ENCODE measurements around the gene WNT7B. TPM values are rescaled to one million over a fixed set of nuclear protein-coding genes. Genes with fewer than 3 reads are reported as not detected.

WNT7B gene
- total and polyA plus RNA-seq, 2 of the 8 experiments (the other 6 are each of a cell fraction or from before 2014, with no cell fraction given), result 0.14 to 0.24 TPM

- DNase-seq (ENCODE audit: low read depth in 1 of 2, low spot score in 2 of 2) (no peak), FAIRE-seq (no peak)
- no peaks in the 10 kb centered on the region for H3K36me3 ChIP-seq (ENCODE audit: control insufficient read depth in 2 of 4, insufficient read depth in 4 of 4, low read length in 3 of 4)
- H3K23me2 ChIP-seq (ENCODE audit: low read depth, low read length), result no peaks in the 10 kb centered on the region
- no peaks in the 10 kb centered on the region for H3K79me2 ChIP-seq (ENCODE audit: control insufficient read depth in 1 of 2, insufficient read depth in 2 of 2, low read length in 2 of 2)
- no peak overlapping the region for H2BK120ac ChIP-seq (replicated peaks; ENCODE audit: low read depth, low read length)
- no peak overlapping the region for H3K4me3 ChIP-seq (ENCODE audit: extremely low read depth in 1 of 4, insufficient read depth in 2 of 4, low read depth in 3 of 4, low read length in 4 of 4)
- H3K4me2 ChIP-seq (ENCODE audit: insufficient read depth in 1 of 2, low read depth in 2 of 2, low read length in 2 of 2), result no peak overlapping the region
- no peaks in the 10 kb centered on the region for H3K79me1 ChIP-seq (ENCODE audit: low read depth, low read length)
- no peak overlapping the region for H3K9ac ChIP-seq (replicated peaks in 1 of 4; ENCODE audit: extremely low read depth in 1 of 4, low read depth in 3 of 4, low read length in 3 of 4)
- no peak overlapping the region for H3K4ac ChIP-seq (replicated peaks; ENCODE audit: insufficient read length, low read depth, low read length)
- H4K5ac ChIP-seq (ENCODE audit: insufficient read length, low read depth, low read length), result no peak overlapping the region
- no peak overlapping the region for H3K14ac ChIP-seq (ENCODE audit: insufficient read length)
- 92% methylated on average over 3 of the region's 3 CpGs; no CpG with 5 or more reads in 1 of the 2 experiments for WGBS, 2 experiments (ENCODE audit: extremely low coverage in 1 of 2, insufficient coverage in 1 of 2, insufficient read length in 1 of 2, insufficient replicate concordance in 2 of 2, low coverage in 1 of 2, low lambda C conversion rate in 2 of 2, missing lambda C conversion rate in 1 of 2)
- H4K20me1 ChIP-seq (replicated peaks in 1 of 2; ENCODE audit: control insufficient read depth in 1 of 2, insufficient read depth in 2 of 2, low read length in 2 of 2), result peaks cover 3 to 4% of the 10 kb centered on the region in 2 experiments
- no peak overlapping the region for H3K56ac ChIP-seq (replicated peaks; ENCODE audit: insufficient read length, low read depth, low read length)
- no peak overlapping the region for H2BK12ac ChIP-seq (ENCODE audit: low read depth, low read length)
- no peak overlapping the region for H4K8ac ChIP-seq (ENCODE audit: extremely low read depth, insufficient read depth, low read length)
- peaks cover 0 to under 1% (median under 1%) of the 10 kb centered on the region in 4 experiments; a peak in 5 of 7 replicates for H3K4me1 ChIP-seq (replicated peaks in 1 of 4; ENCODE audit: control insufficient read depth in 3 of 4, insufficient read depth in 4 of 4, low read length in 3 of 4)
- no peak overlapping the region for H3K27ac ChIP-seq (ENCODE audit: low read depth, low read length)
- H2AFZ ChIP-seq (ENCODE audit: low read length), result no peak overlapping the region
- H3K27me3 ChIP-seq (replicated peaks in 1 of 4; ENCODE audit: control insufficient read depth in 3 of 4, extremely low read depth in 1 of 4, insufficient read depth in 3 of 4, low read length in 3 of 4), result peaks cover 9 to 31% (median 26%) of the 10 kb centered on the region in 4 experiments
- H3K23ac ChIP-seq (ENCODE audit: insufficient read length), result no peak overlapping the region
- no peaks in the 10 kb centered on the region for H3K9me3 ChIP-seq (ENCODE audit: insufficient read depth in 2 of 2, low read depth in 1 of 2, low read length in 1 of 2)
- CTCF ChIA-PET (ENCODE audit: partially characterized antibody), result interaction anchor here (0.7 kb wide), 2 partner anchors 9 to 122 kb away, joined by 3 read pairs; no protein-coding TSS in a partner anchor
- H3K18ac ChIP-seq (ENCODE audit: extremely low read depth, low read length), result no peak overlapping the region
- H2BK15ac ChIP-seq (ENCODE audit: low read length), result no peak overlapping the region
- H4K91ac ChIP-seq (replicated peaks; ENCODE audit: insufficient read length, low read length), result no peak overlapping the region
- H2BK5ac ChIP-seq (ENCODE audit: low read depth, low read length), result no peak overlapping the region
- POLR2A ChIA-PET (ENCODE audit: partially characterized antibody), result no interaction called here
- no peak overlapping the region for H2BK20ac ChIP-seq (ENCODE audit: low read length)
- H2AK5ac ChIP-seq (ENCODE audit: low read depth, low read length), result no peak overlapping the region
- TF ChIP-seq BRCA1 (IDR thresholded peaks at IDR 0.05; ENCODE audit: low read depth, low read length), result no peak
- no peak for TF ChIP-seq GTF2F1 (IDR thresholded peaks at IDR 0.05; ENCODE audit: borderline replicate concordance, low read depth, low read length)
- no peak for TF ChIP-seq EGR1 (IDR thresholded peaks at IDR 0.05; ENCODE audit: borderline replicate concordance, low read depth, low read length)
- TF ChIP-seq SIX5 (IDR thresholded peaks at IDR 0.05; ENCODE audit: low read depth, low read length), result no peak
- TF ChIP-seq ZNF274 (IDR thresholded peaks at IDR 0.05; ENCODE audit: borderline replicate concordance, extremely low read depth, low read length), result no peak
- no peak for TF ChIP-seq TAF1 (IDR thresholded peaks at IDR 0.05; ENCODE audit: low read depth, low read length)
- TF ChIP-seq CBX8 (IDR thresholded peaks at IDR 0.05; ENCODE audit: borderline replicate concordance, low read depth, low read length), result no peak
- no peak for TF ChIP-seq YY1 (IDR thresholded peaks at IDR 0.05; ENCODE audit: low read depth, low read length)
- TF ChIP-seq SAP30 (IDR thresholded peaks at IDR 0.05; ENCODE audit: insufficient read depth, insufficient replicate concordance, low read length), result no peak
- no peak for TF ChIP-seq HDAC2 (IDR thresholded peaks at IDR 0.05; ENCODE audit: borderline replicate concordance in 1 of 2, low read depth in 2 of 2, low read length in 2 of 2)
- no peak for TF ChIP-seq SIN3A (conservative IDR thresholded peaks at IDR 0.05 in 1 of 2, IDR thresholded peaks at IDR 0.05 in 1 of 2; ENCODE audit: low read depth in 1 of 2, low read length in 2 of 2)
- no peak for TF ChIP-seq MAFK (IDR thresholded peaks at IDR 0.05; ENCODE audit: low read depth, low read length)
- no peak for TF ChIP-seq RBBP5 (IDR thresholded peaks at IDR 0.05; ENCODE audit: borderline replicate concordance, low read depth, low read length)
Observed at GRCh38 chr22:45872659-45873263, 104.2 kb downstream of the WNT7B start.
